ENCODE results near the gene GALNT10. TPM values are rescaled to one million over a fixed set of nuclear protein-coding genes. Genes with fewer than 3 reads are reported as not detected.

Gene GALNT10
- total and polyA plus RNA-seq, 2 of the 8 experiments (the other 6 are each of a cell fraction or from before 2014, with no cell fraction given) = 4.6 to 15.5 TPM

DNA sequence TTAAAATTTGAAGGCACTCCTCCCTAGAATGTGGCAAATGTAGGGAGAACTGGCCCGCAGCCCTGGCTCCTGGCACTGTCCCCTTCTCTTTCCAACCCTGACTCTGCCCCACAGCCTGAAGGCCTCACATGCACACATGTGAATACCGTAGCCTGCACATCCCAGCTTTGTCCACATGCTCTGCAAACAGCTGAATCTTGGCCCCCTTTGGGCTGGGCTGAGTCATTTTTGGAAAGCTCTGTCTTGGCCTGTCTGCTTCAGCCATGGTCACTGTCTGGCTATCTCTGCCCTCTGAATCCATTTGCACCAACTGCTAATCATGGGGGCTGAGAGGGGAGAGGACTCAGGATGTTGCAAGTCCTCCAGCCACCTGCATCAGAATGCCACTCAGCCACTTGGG lies 22.1 kb upstream of the GALNT10 start (continued):
- TF ChIP-seq RAD21 (IDR thresholded peaks at IDR 0.05 in 1 of 2, conservative IDR thresholded peaks at IDR 0.05 in 1 of 2; ENCODE audit: low read depth in 2 of 2, low read length in 2 of 2) (no peak), RFX5 (IDR thresholded peaks at IDR 0.05; ENCODE audit: borderline replicate concordance, low read depth, low read length) (no peak)
- TF ChIP-seq, protein P1, sequence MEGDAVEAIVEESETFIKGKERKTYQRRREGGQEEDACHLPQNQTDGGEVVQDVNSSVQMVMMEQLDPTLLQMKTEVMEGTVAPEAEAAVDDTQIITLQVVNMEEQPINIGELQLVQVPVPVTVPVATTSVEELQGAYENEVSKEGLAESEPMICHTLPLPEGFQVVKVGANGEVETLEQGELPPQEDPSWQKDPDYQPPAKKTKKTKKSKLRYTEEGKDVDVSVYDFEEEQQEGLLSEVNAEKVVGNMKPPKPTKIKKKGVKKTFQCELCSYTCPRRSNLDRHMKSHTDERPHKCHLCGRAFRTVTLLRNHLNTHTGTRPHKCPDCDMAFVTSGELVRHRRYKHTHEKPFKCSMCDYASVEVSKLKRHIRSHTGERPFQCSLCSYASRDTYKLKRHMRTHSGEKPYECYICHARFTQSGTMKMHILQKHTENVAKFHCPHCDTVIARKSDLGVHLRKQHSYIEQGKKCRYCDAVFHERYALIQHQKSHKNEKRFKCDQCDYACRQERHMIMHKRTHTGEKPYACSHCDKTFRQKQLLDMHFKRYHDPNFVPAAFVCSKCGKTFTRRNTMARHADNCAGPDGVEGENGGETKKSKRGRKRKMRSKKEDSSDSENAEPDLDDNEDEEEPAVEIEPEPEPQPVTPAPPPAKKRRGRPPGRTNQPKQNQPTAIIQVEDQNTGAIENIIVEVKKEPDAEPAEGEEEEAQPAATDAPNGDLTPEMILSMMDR (IDR thresholded peaks at IDR 0.05; ENCODE audit: control extremely low read depth in 1 of 3, insufficient read depth in 1 of 3, low read depth in 1 of 3, low read length in 3 of 3) = no peak
